GM23338 (cell line): Measurements from ENCODE around the gene OR2V2.

Source experiments
- CTCF ChIP-seq, 2 experiments: fragments of 200-600 bp in 1 of 2; sonication (generic) in 1 of 2; conservative IDR thresholded peaks; 2 replicates each; pipeline versions ENCODE4 v1.5.1 to v1.6.1; 2016 to 2017; ENCODE audit warnings: antibody characterized with exemption in 2 of 2, low read depth in 2 of 2, mild to moderate bottlenecking in 2 of 2, moderate library complexity in 1 of 2
- ETS1 ChIP-seq: IDR thresholded peaks from 2 replicates; pipeline ENCODE4 v1.6.1; 2016; ENCODE audit warnings: antibody characterized with exemption
- EZH2 ChIP-seq: fragments of 200-600 bp; sonication (generic); IDR thresholded peaks from one replicate; pipeline ENCODE4 v1.8.0; 2017; ENCODE audit warnings: antibody characterized with exemption, mild to moderate bottlenecking, low read depth; ENCODE audit not compliant: unreplicated experiment
- EZH2phosphoT487 ChIP-seq: fragments of 200-600 bp; sonication (generic); IDR thresholded peaks from one replicate; pipeline ENCODE4 v1.8.1; 2018; ENCODE audit warnings: antibody characterized with exemption; ENCODE audit not compliant: unreplicated experiment
- NANOG ChIP-seq: IDR thresholded peaks from 2 replicates; pipeline ENCODE4 v1.6.1; 2016; ENCODE audit warnings: antibody characterized with exemption, borderline replicate concordance
- POLR2AphosphoS5 ChIP-seq: IDR thresholded peaks from 2 replicates; pipeline ENCODE4 v1.6.1; 2016; ENCODE audit warnings: antibody characterized with exemption, low read depth

- TF ChIP-seq ETS1, result no peak
- TF ChIP-seq POLR2AphosphoS5, result no peak
- TF ChIP-seq CTCF (conservative IDR thresholded peaks at IDR 0.05; ENCODE audit: low read depth in 2 of 2), result peak in 1 of 2 experiments; percentile 76; a peak in 2 of 4 replicates
- no peak for TF ChIP-seq EZH2phosphoT487
- TF ChIP-seq NANOG, result no peak
- no peak for TF ChIP-seq EZH2
Measured at GRCh38 chr5:181151146-181151545, 3.8 kb downstream of the OR2V2 start.
